Left ventricle myocardium inferior (tissue), 1 donor: ENCODE results near the gene FGG. TPM values are rescaled to one million over a fixed set of nuclear protein-coding genes. Genes with fewer than 3 reads are reported as not detected.

Experiments used
- DNase-seq: peaks from one replicate; pipeline ENCODE4 v3.0.0-alpha.2; 2020
- H3K27ac ChIP-seq: fragments of 200-600 bp; replicated peaks from 2 replicates; pipeline ENCODE4 v1.8.0; 2021
- H3K27me3 ChIP-seq: fragments of 200-600 bp; 2 replicates; pipeline ENCODE4 v1.8.0; 2021; ENCODE audit warnings: low read depth
- H3K36me3 ChIP-seq: fragments of 200-600 bp; 2 replicates; pipeline ENCODE4 v1.8.0; 2021
- H3K4me1 ChIP-seq: fragments of 200-600 bp; 2 replicates; pipeline ENCODE4 v1.8.0; 2021
- H3K4me3 ChIP-seq: fragments of 200-600 bp; 2 replicates; pipeline ENCODE4 v1.8.0; 2021; ENCODE audit warnings: mild to moderate bottlenecking, moderate library complexity
- H3K9me3 ChIP-seq: fragments of 200-600 bp; replicated peaks from 2 replicates; pipeline ENCODE4 v1.8.0; 2021
- CTCF ChIP-seq: fragments of 200-600 bp; IDR thresholded peaks from 2 replicates; pipeline ENCODE4 v1.8.0; 2021; ENCODE audit warnings: antibody characterized with exemption, mild to moderate bottlenecking, borderline replicate concordance
- intact Hi-C: fragments of 100-400 bp; cut with micrococcal nuclease; formaldehyde crosslinking; loops from one replicate; pipeline ENCODE4 v1.11.0; 2022
- total RNA-seq: library from RNA; stranded (reverse); fragmentation: NEBNext Ultra II Directional; extraction: Animal tissue kit (Norgen Biotek cat#: 25700); gene quantifications from one replicate; pipeline ENCODE4 v1.2.1, GENCODE V29; 2021
- donor health status: DM: no; HTN: yes; CAD: no; lungs with severe emphysema.

The FGG gene
- total RNA-seq, 1 donor from 2014 or later: not detected

GRCh38 chr4:154584259-154584658 is 28.2 kb downstream of the FGG start:
- Histone ChIP-seq H3K27ac (no peak overlapping the region), H3K9me3 (no peaks in the 10 kb centered on the region), H3K36me3 (no peaks in the 10 kb centered on the region), H3K27me3 (peaks cover 14% of the 10 kb centered on the region), H3K4me3 (no peak overlapping the region), H3K4me1 (no peaks in the 10 kb centered on the region)
- no peak for DNase-seq
- TF ChIP-seq CTCF: no peak
- intact Hi-C loops: no loop called here

GRCh38 chr4:154583677-154584076 is 28.8 kb downstream of the FGG start:
- no peaks in the 10 kb centered on the region for H3K4me1 ChIP-seq
- H3K27ac ChIP-seq: no peak overlapping the region
- H3K27me3 ChIP-seq: peaks cover 13% of the 10 kb centered on the region
- H3K9me3 ChIP-seq: no peaks in the 10 kb centered on the region
- H3K4me3 ChIP-seq: no peak overlapping the region
- no peak for DNase-seq
- no peaks in the 10 kb centered on the region for H3K36me3 ChIP-seq
- intact Hi-C loops: no loop called here
- TF ChIP-seq CTCF: no peak

- no peaks in the 10 kb centered on the region for H3K36me3 ChIP-seq
- intact Hi-C loops: no loop called here
- no peak for DNase-seq
- H3K27ac ChIP-seq: no peak overlapping the region
- no peak for TF ChIP-seq CTCF
- peaks cover 17% of the 10 kb centered on the region for H3K27me3 ChIP-seq
- H3K4me1 ChIP-seq: no peaks in the 10 kb centered on the region
- no peaks in the 10 kb centered on the region for H3K9me3 ChIP-seq
- no peak overlapping the region for H3K4me3 ChIP-seq
These were observed 29.2 kb downstream of the FGG start for GRCh38 chr4:154583230-154583629.

- no peak for DNase-seq
- Histone ChIP-seq H3K9me3 (no peaks in the 10 kb centered on the region), H3K27me3 (peaks cover 22% of the 10 kb centered on the region), H3K27ac (no peak overlapping the region), H3K4me1 (no peaks in the 10 kb centered on the region), H3K36me3 (no peaks in the 10 kb centered on the region), H3K4me3 (no peak overlapping the region)
- intact Hi-C loops: no loop called here
- TF ChIP-seq CTCF: no peak
These were observed 29.7 kb downstream of the FGG start for GRCh38 chr4:154582723-154583122.

GRCh38 chr4:154579927-154580326 is 32.5 kb downstream of the FGG start:
- DNase-seq: no peak
- Histone ChIP-seq H3K36me3 (no peaks in the 10 kb centered on the region), H3K9me3 (no peaks in the 10 kb centered on the region), H3K4me3 (no peak overlapping the region), H3K27ac (no peak overlapping the region), H3K4me1 (no peaks in the 10 kb centered on the region), H3K27me3 (peaks cover 32% of the 10 kb centered on the region)
- no peak for TF ChIP-seq CTCF
- intact Hi-C loops: no loop called here

GRCh38 chr4:154578919-154579318 is 33.5 kb downstream of the FGG start:
- TF ChIP-seq CTCF: no peak
- intact Hi-C loops: no loop called here
- Histone ChIP-seq H3K27me3 (peaks cover 32% of the 10 kb centered on the region), H3K9me3 (no peaks in the 10 kb centered on the region), H3K27ac (no peak overlapping the region), H3K36me3 (no peaks in the 10 kb centered on the region), H3K4me3 (no peak overlapping the region), H3K4me1 (no peaks in the 10 kb centered on the region)
- DNase-seq: no peak
